NCI-H446 (cell line): ENCODE results near the gene NPS.

Experiments
- DNase-seq, 2 experiments: peaks; one replicate each; lab custom pipeline; 2025; lab: John Stamatoyannopoulos, UW

NPS gene

DNA sequence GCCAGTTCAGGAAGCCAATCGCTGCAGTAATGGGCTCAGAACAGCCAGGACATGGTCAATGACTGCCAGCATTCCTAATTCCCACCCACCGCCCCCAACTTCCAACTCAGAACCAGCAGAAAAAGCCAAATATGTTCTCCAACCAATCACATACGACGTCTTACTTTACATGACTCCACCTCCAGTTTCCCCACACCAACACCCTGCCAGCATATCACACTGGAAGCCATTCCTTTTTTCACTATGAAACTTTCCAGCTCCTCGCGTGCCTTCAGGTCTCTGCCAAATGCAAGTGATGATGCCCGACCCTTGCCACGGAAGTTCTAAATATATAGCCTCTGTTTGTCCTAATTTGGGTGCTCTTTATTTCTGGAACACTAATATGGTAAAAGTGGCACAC, 12.5 kb downstream of the NPS start:
- DNase-seq: no peak

DNA sequence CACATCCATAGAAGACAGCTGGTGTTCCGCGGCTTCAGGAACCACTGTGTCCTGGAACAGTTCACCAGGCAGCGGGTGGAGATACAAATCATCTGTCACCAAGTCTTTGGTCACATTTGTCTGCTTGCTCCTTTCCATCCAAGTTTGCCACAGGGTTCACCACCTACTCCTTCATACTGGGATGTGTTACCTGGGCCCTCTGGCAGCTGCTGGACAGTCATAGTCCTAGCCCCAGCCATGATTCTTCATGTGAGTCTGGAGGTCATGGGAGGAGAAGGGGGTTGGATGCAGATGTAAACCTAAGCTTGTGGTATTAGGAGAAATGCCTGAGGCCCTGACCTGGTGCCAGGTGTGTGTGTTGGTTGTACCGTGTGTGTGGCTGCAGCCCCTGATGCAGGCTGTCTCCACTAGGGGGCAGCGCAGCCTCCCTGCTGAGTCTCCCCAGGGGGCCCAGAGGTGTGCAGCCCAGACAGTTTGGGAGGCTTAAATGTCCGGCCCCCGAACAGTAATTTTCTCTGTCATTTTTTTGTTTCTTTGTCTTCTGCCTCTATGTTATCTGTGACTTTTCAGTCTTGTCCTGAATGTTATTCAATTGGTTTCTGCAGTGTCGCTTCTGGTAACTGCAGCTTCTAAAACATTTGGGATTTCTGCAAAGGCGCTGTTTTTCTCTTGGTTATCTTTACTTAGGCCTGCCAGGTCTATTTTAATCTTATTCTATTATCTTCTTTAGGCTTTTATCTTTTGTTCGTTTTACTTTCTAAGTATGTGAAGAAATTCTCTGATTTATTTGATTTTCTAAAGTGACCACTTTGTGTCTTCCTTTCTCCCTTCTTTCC, 14.8 kb downstream of the NPS start:
- no peak for DNase-seq

DNA sequence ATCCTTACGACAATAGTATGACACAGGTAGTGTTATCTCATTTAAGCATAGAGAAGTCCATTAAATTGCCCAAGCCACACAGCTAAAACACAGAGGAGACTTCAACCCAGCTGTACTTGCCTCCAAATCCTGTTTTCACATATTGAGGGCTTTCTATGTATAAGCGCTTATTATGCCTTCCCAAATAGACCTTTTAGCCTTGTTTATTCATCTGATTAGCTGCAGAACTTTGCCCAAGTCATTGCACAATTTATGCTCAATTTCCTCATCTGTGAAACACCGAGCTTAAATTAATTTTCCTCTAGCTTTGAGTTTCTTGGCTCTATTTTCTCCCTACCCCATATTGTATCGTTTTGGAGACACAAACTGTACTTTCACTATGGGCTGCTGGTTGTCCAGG, 15.5 kb downstream of the NPS start:
- no peak for DNase-seq

DNA sequence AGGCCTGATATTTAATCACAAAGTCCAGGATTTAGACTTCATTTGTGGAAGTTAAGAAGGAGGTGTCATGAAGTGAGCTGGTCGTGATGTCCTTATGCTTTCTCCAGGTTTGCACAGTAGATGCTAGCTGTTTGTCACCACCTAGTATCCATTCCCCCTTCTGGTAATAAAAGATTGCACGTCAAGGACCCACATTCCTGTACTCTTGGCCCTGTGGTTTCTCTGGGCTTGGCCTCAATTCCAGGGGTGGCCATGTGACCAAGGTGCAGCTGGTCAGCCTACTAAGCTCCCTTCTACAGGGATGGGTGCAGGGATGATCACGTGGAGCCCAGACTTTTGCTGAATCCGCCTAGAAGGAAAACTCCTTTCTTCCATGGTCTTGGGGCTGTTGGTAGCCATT, 16.5 kb downstream of the NPS start:
- no peak for DNase-seq

DNA sequence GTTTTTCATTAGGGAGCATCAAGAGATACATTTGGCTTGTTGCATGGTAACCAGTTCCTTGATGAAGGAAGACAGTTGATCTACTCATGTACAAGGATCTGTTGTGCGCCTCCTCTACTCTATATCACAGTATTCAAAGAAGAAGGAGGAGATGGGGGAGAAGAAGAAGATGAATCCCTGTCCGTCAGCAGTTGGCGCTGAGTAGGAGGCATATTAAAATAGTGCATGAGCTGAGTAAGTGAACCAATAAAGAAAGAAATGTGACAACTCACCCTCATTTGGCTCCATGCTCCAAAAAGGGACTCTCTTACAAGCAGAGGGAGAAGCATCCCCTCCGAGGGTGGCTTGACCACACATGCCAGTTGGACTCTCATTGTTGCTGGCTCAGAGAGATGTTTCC, 20.1 kb downstream of the NPS start:
- no peak for DNase-seq

DNA sequence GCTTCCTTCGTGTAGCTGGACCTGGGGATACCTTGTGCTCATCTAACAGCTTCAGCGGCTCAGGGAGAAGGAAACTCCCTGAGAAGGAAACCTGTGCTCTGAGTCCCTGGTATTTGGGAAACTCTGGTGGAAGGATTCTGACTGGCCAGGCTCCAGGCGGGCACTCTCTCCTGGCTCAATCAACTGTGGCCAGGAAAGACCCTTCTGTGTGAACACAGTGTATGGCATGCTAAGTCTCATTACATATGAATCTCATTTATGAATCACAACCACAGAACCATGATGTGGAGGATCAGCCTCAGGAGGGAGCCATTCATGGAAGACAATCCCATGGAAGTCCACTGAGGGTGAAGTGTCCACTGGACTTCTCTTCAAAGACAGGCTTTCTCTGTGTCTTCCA, 20.9 kb downstream of the NPS start:
- DNase-seq: no peak

DNA sequence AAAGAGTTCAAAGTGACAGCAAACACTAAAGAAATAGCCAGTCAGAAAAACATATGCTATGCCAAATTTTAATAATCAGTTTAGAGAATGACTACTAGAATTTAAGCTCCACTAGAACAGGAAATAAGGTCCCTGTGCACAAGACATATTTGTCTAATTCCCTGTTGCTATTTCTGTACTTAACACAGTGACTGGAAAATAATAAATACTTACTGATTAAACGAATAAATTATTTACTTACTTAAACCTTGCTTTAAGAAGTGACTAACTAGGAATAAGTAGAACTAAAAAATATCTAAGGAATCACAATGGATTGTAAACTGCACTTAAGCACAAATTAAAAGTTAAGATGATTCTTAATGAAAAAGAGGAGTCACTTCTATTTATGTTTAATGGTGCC, 22.3 kb downstream of the NPS start:
- no peak for DNase-seq

DNA sequence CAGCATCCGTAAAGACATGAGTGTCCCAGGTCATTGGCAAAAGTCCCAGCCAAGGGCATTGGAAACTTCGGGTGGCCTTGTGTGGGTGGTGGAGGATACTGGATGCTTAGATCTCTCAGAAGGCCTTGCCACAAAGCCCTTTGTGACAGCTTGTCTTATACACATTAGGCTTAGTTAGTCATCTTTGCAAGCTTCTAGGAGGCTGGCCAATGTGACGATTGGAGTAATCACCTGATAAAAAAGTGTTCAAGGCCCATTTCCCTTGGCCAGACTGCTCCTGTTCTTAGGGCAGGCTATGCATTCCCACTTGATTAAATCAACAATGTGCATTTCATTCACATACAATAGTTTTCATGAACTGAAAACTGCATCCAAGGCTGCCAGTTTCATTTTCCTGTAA, 26.9 kb downstream of the NPS start:
- DNase-seq: peak in 1 of 2 experiments; percentile 2

DNA sequence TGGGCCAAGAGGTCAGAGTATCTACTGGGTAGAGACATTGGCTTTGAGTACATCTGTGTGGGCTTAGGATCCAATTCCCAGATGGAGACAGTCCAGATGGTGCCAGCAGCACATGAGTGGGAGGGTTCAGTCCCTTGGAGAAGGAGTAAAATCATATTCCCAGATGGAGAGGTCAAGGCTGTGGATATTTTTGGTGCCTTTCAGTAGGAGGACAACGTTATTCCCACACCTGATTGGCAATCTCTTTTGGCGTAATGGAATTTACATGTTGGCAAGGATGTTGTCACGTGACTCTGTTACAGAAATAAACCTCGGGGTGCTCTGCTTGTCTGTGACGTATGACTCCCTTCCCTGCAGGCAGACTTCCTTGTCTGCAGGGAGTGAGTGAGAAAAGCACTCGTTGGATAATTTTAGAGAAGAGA, 27.6 kb downstream of the NPS start:
- peak; percentile 0 to 24 for DNase-seq

DNA sequence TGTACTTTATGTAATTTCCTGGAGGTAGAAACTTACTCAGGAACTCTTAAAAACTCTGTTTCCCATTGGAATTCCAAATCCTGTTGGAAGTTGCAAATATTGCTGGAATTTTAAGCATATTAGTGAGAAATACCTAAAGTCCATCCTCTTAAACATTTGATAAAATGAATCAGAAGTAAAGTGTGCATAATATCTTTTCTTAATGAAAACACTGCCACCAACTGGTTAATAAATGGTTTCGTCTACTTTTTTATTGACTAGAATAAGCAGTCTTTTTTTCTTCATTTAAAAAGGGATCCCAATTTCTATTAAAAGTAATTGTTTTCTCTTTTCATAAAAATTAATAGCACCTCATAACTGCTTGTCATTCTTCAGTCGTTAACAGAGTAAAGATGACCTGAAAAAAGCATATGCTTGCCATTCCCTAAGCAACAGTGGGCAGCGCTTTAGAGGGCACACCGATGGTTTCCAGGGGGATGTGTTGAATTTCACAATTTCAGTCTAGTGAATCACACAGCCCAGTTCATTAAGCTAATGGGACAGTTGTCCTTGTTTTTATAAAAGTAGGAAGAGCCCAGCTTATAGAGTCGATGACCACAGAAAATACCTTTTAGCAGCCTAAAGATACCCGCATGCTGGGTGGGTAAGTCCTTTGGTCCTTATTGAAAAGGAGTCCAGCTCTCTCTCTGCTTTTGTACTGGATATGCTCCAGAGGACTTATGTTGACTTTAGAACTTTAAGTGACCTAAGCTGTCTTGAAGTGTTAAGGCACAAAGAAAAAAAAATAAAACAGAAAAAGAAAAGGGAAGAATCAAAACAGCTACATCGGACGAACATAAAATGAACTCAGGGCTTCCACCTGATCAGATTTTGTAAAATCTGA, 28.5 kb downstream of the NPS start:
- DNase-seq: peak in 1 of 2 experiments; percentile 8

DNA sequence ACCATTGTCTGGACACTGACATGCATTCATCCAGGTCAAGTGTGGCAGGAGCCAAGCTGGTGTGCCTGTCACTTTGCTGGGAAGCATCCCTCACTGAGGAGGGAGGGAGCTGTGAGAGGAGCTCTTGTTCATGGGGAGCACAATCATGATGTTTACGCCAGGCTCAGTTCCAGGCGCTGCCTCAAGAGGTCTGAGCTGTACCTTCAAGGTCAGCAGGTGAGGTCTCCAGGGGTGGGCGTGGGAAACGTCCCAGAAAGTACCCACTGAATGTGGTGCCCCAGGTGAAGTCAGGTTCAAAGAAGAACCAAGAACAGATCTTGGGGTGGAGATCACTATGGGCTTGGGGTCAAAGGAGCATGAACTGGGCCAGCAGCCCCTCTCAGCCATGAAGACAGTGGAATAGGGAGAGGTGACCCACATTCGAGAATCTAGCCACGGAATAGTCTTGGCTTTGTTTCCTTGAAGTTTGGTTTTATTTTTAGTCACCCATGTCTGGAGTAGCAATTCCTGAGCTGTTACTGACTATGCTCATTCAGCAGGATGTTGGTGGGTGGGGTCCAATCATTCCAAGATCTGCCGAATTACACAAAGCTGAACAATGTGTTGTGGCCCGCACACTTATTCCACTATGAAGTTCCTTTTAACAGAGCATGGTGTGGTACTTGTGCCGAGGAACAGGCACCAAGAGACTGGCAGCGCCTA, 29.3 kb downstream of the NPS start:
- no peak for DNase-seq

DNA sequence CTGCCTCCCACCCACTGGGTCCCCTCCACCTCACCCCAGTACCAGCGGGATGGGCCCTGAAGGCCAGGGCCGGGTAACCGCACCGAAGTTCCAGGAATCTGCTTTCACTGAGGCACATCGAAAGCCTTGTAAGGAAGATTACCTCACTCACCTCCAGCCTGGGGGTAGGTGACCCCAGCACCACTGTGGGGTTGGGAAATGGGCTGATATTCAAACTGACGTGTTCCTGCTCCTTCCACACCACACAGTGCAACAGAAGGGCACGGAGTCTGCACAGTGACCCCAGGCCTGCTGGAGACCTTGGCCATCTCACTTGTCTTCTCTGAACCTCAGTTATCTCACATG, 29.8 kb downstream of the NPS start:
- no peak for DNase-seq

DNA sequence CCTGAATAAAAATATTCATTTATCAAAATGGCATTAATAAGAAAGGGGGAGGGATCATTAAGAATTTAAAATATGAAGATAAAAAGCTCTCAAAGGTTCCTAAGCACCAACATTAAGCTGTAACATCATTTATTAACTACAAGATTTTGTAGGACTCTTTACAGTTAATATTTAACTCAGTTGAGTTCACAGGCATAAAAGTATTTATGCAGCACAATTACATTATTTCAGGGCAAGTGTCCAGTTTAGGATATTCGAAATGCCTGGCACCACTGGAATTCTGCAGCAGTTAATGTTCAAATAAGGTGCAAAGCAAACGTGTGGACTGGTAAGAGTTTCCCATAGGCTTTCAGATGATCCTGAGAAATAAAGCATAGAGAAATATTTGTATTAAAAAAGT, 30.5 kb downstream of the NPS start:
- no peak for DNase-seq

DNA sequence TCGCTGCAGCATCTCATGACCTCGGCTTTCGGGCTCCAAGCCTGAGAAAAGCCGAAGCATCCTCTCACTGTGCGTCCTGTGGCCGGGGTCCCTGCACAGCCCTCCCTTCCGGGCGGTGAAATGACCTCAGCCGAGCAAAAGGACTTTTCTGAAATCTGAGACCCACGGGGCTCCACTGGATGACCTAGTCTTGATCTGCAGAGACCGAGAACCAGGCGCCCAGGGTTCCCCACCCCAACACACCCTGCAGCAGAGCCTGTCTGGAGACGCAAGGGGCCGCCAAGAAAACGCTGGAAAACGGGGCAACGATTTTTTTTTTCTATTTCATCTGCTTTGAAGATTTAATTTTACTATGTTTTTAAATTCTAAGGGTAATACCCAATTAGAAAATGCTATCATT, 31.7 kb downstream of the NPS start:
- DNase-seq: no peak

DNA sequence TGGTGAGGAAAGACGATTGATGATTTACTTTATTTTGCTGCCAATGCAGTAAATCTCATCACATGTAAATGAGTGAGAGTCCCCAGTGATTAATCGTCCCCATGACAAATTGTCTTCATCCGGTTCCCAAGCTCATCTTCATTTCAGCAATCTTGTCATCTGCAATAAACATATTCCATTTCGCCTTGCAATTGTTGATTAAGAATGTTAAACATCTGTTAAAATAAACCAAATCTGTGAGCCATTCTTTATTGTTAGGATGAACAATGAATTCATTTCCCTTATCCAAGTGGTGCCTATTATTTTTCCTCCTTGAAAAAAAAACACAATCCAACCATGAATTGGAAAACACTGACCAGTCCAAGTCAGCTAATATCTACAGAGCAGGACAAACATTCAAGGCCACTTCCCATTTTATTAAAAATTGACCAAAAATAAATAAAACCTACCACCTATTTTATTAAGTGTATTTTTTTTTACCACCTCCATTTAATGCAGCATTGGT, 36.5 kb downstream of the NPS start:
- no peak for DNase-seq

DNA sequence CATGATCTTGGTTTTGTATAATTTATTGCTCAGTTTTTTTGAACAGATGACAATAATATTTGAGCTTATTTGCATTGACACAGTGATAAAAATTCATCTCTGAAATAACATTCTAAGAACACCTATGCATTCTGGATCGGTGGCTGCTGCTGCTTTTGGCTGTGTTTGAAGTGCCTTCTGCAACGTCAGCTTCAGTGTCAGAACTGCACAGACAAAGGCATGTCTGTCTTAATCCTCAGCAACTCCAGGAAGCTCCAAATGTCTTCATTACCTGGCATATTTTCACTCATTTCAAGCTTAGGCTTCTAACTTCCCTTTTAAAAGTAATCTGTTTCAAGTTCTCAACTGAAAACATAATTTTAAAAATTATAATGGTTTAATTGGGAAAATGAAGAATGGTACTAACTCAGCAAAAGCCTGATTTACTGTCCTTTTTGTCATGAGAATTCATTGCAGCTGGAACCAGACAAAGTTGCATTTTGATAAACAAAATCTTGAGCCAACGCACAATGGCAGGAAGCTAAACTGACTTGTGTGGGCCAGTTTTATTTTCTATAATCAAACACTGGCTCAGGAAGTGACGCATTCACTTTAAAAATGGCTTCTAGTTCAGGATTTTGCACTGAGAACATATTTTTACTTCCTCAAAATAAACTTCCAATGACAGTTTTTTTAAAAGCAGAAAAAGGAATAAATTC, 38.7 kb downstream of the NPS start:
- DNase-seq: no peak

DNA sequence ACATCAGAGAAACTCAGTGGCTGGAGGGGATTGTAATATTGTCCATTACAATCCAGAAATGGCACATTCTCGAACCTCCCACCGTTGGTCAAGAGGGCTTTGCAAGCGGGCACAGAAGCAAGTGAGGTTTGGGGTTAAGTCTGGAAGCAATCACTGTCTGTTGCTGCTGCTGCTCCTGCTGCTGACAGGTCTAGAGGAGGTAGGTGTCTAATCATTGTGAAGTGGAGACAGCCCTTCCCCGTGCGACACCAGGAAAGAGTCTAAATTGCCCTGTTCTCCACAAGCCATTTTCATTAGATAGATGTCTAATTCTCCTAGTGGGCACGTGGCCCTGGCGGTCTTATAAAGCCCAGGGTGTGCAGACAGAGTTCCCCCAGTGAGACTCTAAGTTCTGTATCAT, 43.5 kb downstream of the NPS start:
- no peak for DNase-seq

DNA sequence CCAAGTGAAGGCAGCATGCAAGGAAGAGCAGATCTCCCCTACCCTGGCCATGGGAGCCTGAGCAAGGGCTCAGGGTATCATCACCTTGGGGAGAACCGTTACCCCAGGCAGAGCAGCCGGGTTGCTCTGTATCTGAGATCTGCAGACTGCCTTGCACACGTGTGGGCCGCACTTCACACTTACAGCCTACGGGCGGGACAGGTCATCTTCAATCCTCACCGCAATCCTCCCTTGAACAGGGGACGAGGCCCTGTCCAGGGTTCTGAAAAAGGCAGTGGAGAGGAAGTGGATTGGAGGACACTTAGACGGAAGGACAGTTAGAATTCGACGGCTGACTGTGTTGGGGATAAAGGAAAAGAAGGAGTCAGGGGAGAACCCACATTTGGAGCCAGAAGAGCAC, 51.4 kb downstream of the NPS start:
- no peak for DNase-seq
